ENCODE results near the gene C1orf115. TPM values are rescaled to one million over a fixed set of nuclear protein-coding genes. Genes with fewer than 3 reads are reported as not detected.
A peak's percentile ranks its signal among the peaks of the same experiment; 100 is the strongest.
"Not testable (repeated sequence)": the region's sequence is repeated elsewhere in the genome, so short reads cannot be mapped to it uniquely, and the experiment has no call there.

The C1orf115 gene
- total and polyA plus RNA-seq, 4 donors = 10.1 to 44.9 (median 20.7) TPM

DNA sequence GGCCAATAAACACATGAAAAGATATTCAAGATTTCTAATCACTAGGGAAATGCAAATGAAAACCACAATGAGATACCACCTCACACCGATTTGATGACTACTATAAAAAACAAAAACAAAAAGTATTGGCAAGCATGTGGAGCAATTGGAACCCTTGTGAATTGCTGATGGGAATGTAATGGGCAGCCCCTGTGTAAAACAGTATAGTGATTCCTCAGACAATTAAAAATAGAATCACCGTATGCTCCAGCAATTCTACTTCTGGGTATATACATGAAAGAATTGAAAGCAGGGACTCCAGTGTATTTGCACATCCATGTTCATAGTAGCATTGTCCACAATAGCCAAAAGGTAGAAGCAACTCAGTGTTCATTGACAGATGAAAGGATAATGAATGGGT is 12.9 kb upstream of the C1orf115 start:
- Histone ChIP-seq H3K36me3 (ENCODE audit: control insufficient read depth, insufficient read depth, low read length) (no peaks in the 10 kb centered on the region), H3K27me3 (ENCODE audit: control insufficient read depth, insufficient read depth, low read length) (no peaks in the 10 kb centered on the region), H3K27ac (ENCODE audit: low read depth, low read length) (no peak overlapping the region), H3K9me3 (ENCODE audit: control insufficient read depth, insufficient read depth, low read length) (no peaks in the 10 kb centered on the region), H3K4me3 (ENCODE audit: low read depth, low read length) (no peak overlapping the region), H3K4me1 (ENCODE audit: control insufficient read depth, insufficient read depth, low read length) (no peaks in the 10 kb centered on the region)
- DNase-seq (ENCODE audit: low read depth in 4 of 6, low spot score in 6 of 6) = peak in 1 of 6 donors; percentile 69
- WGBS (ENCODE audit: insufficient coverage) = no CpG with 5 or more reads among the region's 2 CpGs

GRCh38 chr1:220680085-220680687 is 10.0 kb upstream of the C1orf115 start:
- no peaks in the 10 kb centered on the region for H3K36me3 ChIP-seq (ENCODE audit: control insufficient read depth, insufficient read depth, low read length)
- H3K27ac ChIP-seq (ENCODE audit: low read depth, low read length) = no peak overlapping the region
- H3K27me3 ChIP-seq (ENCODE audit: control insufficient read depth, insufficient read depth, low read length) = no peaks in the 10 kb centered on the region
- peak in 4 of 6 donors; percentile 10 to 79 (median 47) for DNase-seq (ENCODE audit: low read depth in 4 of 6, low spot score in 6 of 6)
- no peak overlapping the region for H3K4me3 ChIP-seq (ENCODE audit: low read depth, low read length)
- WGBS (ENCODE audit: insufficient coverage) = 50% methylated on average over 2 of the region's 7 CpGs
- no peaks in the 10 kb centered on the region for H3K4me1 ChIP-seq (ENCODE audit: control insufficient read depth, insufficient read depth, low read length)
- no peaks in the 10 kb centered on the region for H3K9me3 ChIP-seq (ENCODE audit: control insufficient read depth, insufficient read depth, low read length)

DNA sequence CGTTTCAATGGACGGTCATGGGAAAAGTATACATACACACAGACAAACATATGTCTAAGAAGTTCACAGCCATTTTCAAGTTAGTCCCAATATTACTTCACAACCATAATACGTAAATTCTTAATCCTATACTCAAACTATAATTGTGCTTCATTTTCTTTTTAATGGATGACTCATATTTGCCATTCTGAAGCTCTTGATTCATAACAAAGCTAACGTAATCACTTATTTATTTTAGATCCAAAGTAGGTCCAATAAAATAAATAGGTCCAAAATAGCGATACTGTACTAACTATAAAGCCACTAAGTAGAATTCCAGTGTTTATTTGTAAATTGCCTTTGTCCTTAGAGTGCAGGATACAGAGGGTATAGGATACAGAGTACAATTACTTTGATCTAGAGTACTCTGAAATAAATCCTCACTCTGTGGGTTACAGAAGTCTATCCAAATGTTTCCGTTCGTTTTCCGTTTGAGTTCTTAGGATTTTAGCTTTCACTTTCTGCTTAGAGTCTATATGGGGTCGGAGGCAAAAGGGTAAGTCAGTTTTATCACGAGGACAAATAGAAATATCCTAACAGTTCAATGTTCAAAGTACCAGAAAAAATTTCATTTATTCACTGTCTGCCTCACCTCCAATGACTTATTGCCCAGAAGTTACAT is 8.8 kb upstream of the C1orf115 start:
- Histone ChIP-seq H3K9me3 (ENCODE audit: control insufficient read depth, insufficient read depth, low read length) (no peaks in the 10 kb centered on the region), H3K4me1 (ENCODE audit: control insufficient read depth, insufficient read depth, low read length) (no peaks in the 10 kb centered on the region), H3K4me3 (ENCODE audit: low read depth, low read length) (no peak overlapping the region), H3K27me3 (ENCODE audit: control insufficient read depth, insufficient read depth, low read length) (no peaks in the 10 kb centered on the region), H3K36me3 (ENCODE audit: control insufficient read depth, insufficient read depth, low read length) (no peaks in the 10 kb centered on the region), H3K27ac (ENCODE audit: low read depth, low read length) (no peak overlapping the region)
- no CpG with 5 or more reads among the region's 10 CpGs for WGBS (ENCODE audit: insufficient coverage)
- no peak for DNase-seq (ENCODE audit: low read depth in 4 of 6, low spot score in 6 of 6)

DNA sequence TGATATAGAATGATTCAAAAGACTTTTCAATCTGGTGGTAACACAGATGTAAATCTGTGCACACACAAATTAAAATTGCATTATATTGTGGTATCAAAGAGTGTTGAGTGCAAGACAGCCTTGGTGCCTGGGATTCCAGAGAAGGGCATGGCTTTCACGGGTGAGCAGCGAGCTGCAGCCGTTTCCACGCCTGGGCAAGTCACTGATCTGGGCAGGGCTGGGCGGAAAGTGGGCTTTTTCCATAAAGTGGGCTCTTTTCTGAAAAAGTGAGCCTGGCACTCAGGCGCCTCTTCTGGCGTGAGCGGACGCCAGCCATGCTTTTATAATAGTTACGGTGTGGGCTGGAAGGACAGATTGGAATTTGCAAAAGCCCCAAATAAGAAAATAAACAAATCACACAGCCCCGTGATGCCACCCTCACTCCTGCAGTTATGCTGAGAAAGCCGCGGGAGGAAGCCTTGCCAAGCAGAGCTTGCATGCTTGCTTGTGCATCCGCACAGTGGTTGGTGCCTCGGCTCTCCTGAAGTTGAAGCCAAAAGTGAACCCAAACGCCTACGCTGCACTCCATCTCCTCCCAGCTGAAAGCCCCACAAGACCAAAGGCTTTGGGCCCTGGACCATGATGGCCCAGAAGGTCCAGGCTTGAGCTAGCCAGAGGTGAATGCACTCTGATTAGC is 7.1 kb upstream of the C1orf115 start:
- no peaks in the 10 kb centered on the region for H3K4me1 ChIP-seq (ENCODE audit: control insufficient read depth, insufficient read depth, low read length)
- WGBS (ENCODE audit: insufficient coverage) = 83% methylated on average over 12 of the region's 17 CpGs
- H3K27me3 ChIP-seq (ENCODE audit: control insufficient read depth, insufficient read depth, low read length) = no peaks in the 10 kb centered on the region
- no peak overlapping the region for H3K4me3 ChIP-seq (ENCODE audit: low read depth, low read length)
- H3K9me3 ChIP-seq (ENCODE audit: control insufficient read depth, insufficient read depth, low read length) = no peaks in the 10 kb centered on the region
- DNase-seq (ENCODE audit: low read depth in 4 of 6, low spot score in 6 of 6) = no peak
- H3K36me3 ChIP-seq (ENCODE audit: control insufficient read depth, insufficient read depth, low read length) = no peaks in the 10 kb centered on the region
- no peak overlapping the region for H3K27ac ChIP-seq (ENCODE audit: low read depth, low read length)

GRCh38 chr1:220683716-220684115 is 6.4 kb upstream of the C1orf115 start:
- H3K4me3 ChIP-seq (ENCODE audit: low read depth, low read length); H3K27ac ChIP-seq (ENCODE audit: low read depth, low read length); DNase-seq (ENCODE audit: low read depth in 4 of 6, low spot score in 6 of 6); H3K4me1 ChIP-seq (ENCODE audit: control insufficient read depth, insufficient read depth, low read length); H3K27me3 ChIP-seq (ENCODE audit: control insufficient read depth, insufficient read depth, low read length); H3K9me3 ChIP-seq (ENCODE audit: control insufficient read depth, insufficient read depth, low read length); H3K36me3 ChIP-seq (ENCODE audit: control insufficient read depth, insufficient read depth, low read length): not testable (repeated sequence)
- WGBS (ENCODE audit: insufficient coverage) = 88% methylated on average over 2 of the region's 12 CpGs

GRCh38 chr1:220684890-220685289 is 5.3 kb upstream of the C1orf115 start:
- H3K9me3 ChIP-seq (ENCODE audit: control insufficient read depth, insufficient read depth, low read length) = no peaks in the 10 kb centered on the region
- no peak overlapping the region for H3K4me3 ChIP-seq (ENCODE audit: low read depth, low read length)
- H3K4me1 ChIP-seq (ENCODE audit: control insufficient read depth, insufficient read depth, low read length) = peaks cover 7% of the 10 kb centered on the region
- H3K27ac ChIP-seq (ENCODE audit: low read depth, low read length) = no peak overlapping the region
- WGBS (ENCODE audit: insufficient coverage) = 40% methylated on average over 2 of the region's 4 CpGs
- H3K36me3 ChIP-seq (ENCODE audit: control insufficient read depth, insufficient read depth, low read length) = no peaks in the 10 kb centered on the region
- H3K27me3 ChIP-seq (ENCODE audit: control insufficient read depth, insufficient read depth, low read length) = peaks cover 8% of the 10 kb centered on the region
- peak in 1 of 6 donors; percentile 40 for DNase-seq (ENCODE audit: low read depth in 4 of 6, low spot score in 6 of 6)

DNA sequence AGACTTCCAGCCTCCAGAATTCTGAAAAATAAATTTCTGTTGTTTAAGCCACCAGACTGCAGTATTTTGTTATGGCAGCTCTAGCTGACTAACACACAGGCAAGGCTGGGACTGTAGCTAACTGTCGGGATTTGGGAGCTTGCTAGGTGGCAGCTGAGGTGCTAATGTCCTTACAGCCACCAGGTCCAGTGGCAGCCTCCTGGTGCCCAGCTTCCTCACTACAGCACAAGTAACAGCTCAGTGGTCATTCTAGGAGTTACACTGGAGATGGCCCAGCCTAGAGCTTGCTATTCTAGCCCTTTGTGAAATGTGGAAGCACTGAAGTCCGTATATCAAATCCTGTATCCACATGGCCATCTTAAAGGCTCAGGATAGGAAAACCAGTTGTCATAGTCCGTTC is 4.3 kb upstream of the C1orf115 start:
- H3K27ac ChIP-seq (ENCODE audit: low read depth, low read length) = no peak overlapping the region
- 93% methylated on average over 3 of the region's 3 CpGs for WGBS (ENCODE audit: insufficient coverage)
- no peak overlapping the region for H3K4me3 ChIP-seq (ENCODE audit: low read depth, low read length)

GRCh38 chr1:220687809-220688208 is 2.4 kb upstream of the C1orf115 start:
- H3K27me3 ChIP-seq (ENCODE audit: control insufficient read depth, insufficient read depth, low read length) = peaks cover 13% of the 10 kb centered on the region
- no peaks in the 10 kb centered on the region for H3K9me3 ChIP-seq (ENCODE audit: control insufficient read depth, insufficient read depth, low read length)
- no peak overlapping the region for H3K4me3 ChIP-seq (ENCODE audit: low read depth, low read length)
- no peak for DNase-seq (ENCODE audit: low read depth in 4 of 6, low spot score in 6 of 6)
- no peaks in the 10 kb centered on the region for H3K36me3 ChIP-seq (ENCODE audit: control insufficient read depth, insufficient read depth, low read length)
- H3K4me1 ChIP-seq (ENCODE audit: control insufficient read depth, insufficient read depth, low read length) = peaks cover 14% of the 10 kb centered on the region
- H3K27ac ChIP-seq (ENCODE audit: low read depth, low read length) = no peak overlapping the region
- WGBS (ENCODE audit: insufficient coverage) = no CpG with 5 or more reads among the region's 5 CpGs

More for the DNA sequence above, 4.3 kb upstream of the C1orf115 start:
- H3K4me1 ChIP-seq (ENCODE audit: control insufficient read depth, insufficient read depth, low read length) = peaks cover 14% of the 10 kb centered on the region
- H3K9me3 ChIP-seq (ENCODE audit: control insufficient read depth, insufficient read depth, low read length) = no peaks in the 10 kb centered on the region
- H3K27me3 ChIP-seq (ENCODE audit: control insufficient read depth, insufficient read depth, low read length) = peaks cover 13% of the 10 kb centered on the region
- no peaks in the 10 kb centered on the region for H3K36me3 ChIP-seq (ENCODE audit: control insufficient read depth, insufficient read depth, low read length)
- DNase-seq (ENCODE audit: low read depth in 4 of 6, low spot score in 6 of 6) = no peak

- peaks cover 13% of the 10 kb centered on the region for H3K27me3 ChIP-seq (ENCODE audit: control insufficient read depth, insufficient read depth, low read length)
- no peak overlapping the region for H3K27ac ChIP-seq (ENCODE audit: low read depth, low read length)
- DNase-seq (ENCODE audit: low read depth in 4 of 6, low spot score in 6 of 6) = peak in 1 of 6 donors; percentile 61
- H3K4me3 ChIP-seq (ENCODE audit: low read depth, low read length) = peak overlapping the region; percentile 54
- peaks cover 14% of the 10 kb centered on the region for H3K4me1 ChIP-seq (ENCODE audit: control insufficient read depth, insufficient read depth, low read length)
- no peaks in the 10 kb centered on the region for H3K9me3 ChIP-seq (ENCODE audit: control insufficient read depth, insufficient read depth, low read length)
- WGBS (ENCODE audit: insufficient coverage) = 27% methylated on average over 13 of the region's 14 CpGs
- H3K36me3 ChIP-seq (ENCODE audit: control insufficient read depth, insufficient read depth, low read length) = no peaks in the 10 kb centered on the region
Measured at GRCh38 chr1:220689666-220690065, 497 bp upstream of the C1orf115 start.

All from spinal cord (tissue), 10 donors.